Fibroblast of lung (primary cell): ENCODE data around the gene CEP41.

Experiments
- EZH2 ChIP-seq: IDR thresholded peaks from 2 replicates; pipeline ENCODE4 v1.5.1; 2012; ENCODE audit warnings: low read length, control low read depth, mild to moderate bottlenecking; ENCODE audit errors: missing control alignments
- TF ChIP-seq, protein P1 (sequence below), 2 donors: IDR thresholded peaks in 1 of 2; conservative IDR thresholded peaks in 1 of 2; 1 replicate in 1 of 2; 2 replicates in 1 of 2; pipeline ENCODE4 v1.5.1; 2011 to 2012; ENCODE audit warnings: low read length in 2 of 2, control low read depth in 1 of 2, inconsistent platforms in 1 of 2, low read depth in 1 of 2, mild to moderate bottlenecking in 1 of 2

DNA sequence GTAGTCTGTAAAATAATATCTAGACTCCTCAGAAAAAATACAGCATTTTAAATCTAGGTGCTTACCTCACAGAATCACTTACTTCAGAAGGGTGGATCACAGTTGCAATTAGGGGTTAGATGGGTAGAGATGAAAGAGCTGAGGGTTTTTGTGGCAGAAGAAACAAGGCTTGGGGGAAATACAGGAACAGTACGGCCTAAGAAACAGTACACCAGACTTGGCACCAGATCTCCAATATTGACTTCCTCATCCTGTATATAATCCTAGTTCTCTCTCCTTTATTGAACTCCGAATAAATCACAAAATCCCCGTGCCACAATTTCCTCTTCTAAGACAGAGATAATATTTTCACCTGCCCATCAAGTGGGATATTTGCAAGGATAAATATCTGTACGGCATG is 14.3 kb downstream of the CEP41 start:
- TF ChIP-seq, protein P1, sequence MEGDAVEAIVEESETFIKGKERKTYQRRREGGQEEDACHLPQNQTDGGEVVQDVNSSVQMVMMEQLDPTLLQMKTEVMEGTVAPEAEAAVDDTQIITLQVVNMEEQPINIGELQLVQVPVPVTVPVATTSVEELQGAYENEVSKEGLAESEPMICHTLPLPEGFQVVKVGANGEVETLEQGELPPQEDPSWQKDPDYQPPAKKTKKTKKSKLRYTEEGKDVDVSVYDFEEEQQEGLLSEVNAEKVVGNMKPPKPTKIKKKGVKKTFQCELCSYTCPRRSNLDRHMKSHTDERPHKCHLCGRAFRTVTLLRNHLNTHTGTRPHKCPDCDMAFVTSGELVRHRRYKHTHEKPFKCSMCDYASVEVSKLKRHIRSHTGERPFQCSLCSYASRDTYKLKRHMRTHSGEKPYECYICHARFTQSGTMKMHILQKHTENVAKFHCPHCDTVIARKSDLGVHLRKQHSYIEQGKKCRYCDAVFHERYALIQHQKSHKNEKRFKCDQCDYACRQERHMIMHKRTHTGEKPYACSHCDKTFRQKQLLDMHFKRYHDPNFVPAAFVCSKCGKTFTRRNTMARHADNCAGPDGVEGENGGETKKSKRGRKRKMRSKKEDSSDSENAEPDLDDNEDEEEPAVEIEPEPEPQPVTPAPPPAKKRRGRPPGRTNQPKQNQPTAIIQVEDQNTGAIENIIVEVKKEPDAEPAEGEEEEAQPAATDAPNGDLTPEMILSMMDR (conservative IDR thresholded peaks at IDR 0.05 in 1 of 2, IDR thresholded peaks at IDR 0.05 in 1 of 2; ENCODE audit: low read depth in 1 of 2, low read length in 2 of 2): no peak
- TF ChIP-seq EZH2: no peak
